Neural crest cell (in vitro differentiated cells): ENCODE measurements around the gene ROBO1. TPM values are rescaled to one million over a fixed set of nuclear protein-coding genes. Genes with fewer than 3 reads are reported as not detected.

Experiments used
- DNase-seq: peaks from one replicate; pipeline ENCODE4 v3.0.0; 2021; ENCODE audit warnings: low read depth, mixed read lengths, low spot score
- H3K27ac Mint-ChIP-seq: one replicate; pipeline ENCODE4 v1.8.0; 2021; ENCODE audit warnings: mild to moderate bottlenecking, mixed read lengths; ENCODE audit not compliant: unreplicated experiment
- H3K27me3 Mint-ChIP-seq: 2 replicates; pipeline ENCODE4 v1.8.0; 2021; ENCODE audit warnings: low read depth, mild to moderate bottlenecking, mixed read lengths
- H3K36me3 Mint-ChIP-seq: 2 replicates; pipeline ENCODE4 v1.8.0; 2021; ENCODE audit warnings: low read depth, mild to moderate bottlenecking, mixed read lengths
- H3K4me1 Mint-ChIP-seq: 2 replicates; pipeline ENCODE4 v1.8.0; 2021; ENCODE audit warnings: mixed read lengths
- H3K4me3 Mint-ChIP-seq: one replicate; pipeline ENCODE4 v1.8.0; 2021; ENCODE audit warnings: mild to moderate bottlenecking, mixed read lengths
- H3K9me3 Mint-ChIP-seq: 2 replicates; pipeline ENCODE4 v1.8.0; 2021; ENCODE audit warnings: mixed read lengths
- CTCF ChIP-seq: fragments of 200-600 bp; sonication (generic); conservative IDR thresholded peaks from 2 replicates; pipeline ENCODE4 v1.5.0; 2021; ENCODE audit warnings: antibody characterized with exemption, mild to moderate bottlenecking
- total RNA-seq: library from RNA; stranded (reverse); gene quantifications from 2 replicates; pipeline ENCODE4 v1.2.1, GENCODE V29; 2021

Gene ROBO1
- total RNA-seq, 1 donor from 2014 or later, result 88.7 TPM

DNA sequence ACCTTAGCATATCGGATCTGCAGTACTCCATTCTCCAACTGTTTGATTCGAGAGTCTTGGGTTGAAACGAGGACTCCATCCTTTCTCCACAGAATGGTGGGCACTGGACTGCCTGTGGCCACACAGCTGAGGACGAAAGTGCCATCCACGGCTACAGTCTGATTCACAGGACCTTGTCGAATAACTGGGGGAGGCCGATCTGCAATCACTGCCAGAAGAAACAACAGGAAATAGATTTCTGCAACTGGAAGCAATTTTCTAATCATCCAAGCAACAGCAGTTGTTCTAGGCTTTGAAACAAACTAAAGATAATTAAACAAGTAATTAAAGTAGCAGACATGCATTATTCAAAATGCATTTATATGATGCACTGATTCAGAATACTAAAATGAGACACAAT, 1097.7 kb downstream of the ROBO1 start:
- Mint-ChIP-seq H3K9me3 (no peaks in the 10 kb centered on the region), H3K36me3 (peaks cover 18% of the 10 kb centered on the region), H3K4me3 (no peak overlapping the region), H3K27ac (no peak overlapping the region), H3K27me3 (no peaks in the 10 kb centered on the region), H3K4me1 (peaks cover 11% of the 10 kb centered on the region)
- TF ChIP-seq CTCF, result no peak
- no peak for DNase-seq

GRCh38 chr3:78668302-78668701, 1099.5 kb downstream of the ROBO1 start:
- no peak for DNase-seq
- no peaks in the 10 kb centered on the region for H3K27me3 Mint-ChIP-seq
- no peak overlapping the region for H3K27ac Mint-ChIP-seq
- H3K36me3 Mint-ChIP-seq, result peaks cover 14% of the 10 kb centered on the region
- no peaks in the 10 kb centered on the region for H3K9me3 Mint-ChIP-seq
- TF ChIP-seq CTCF, result no peak
- peaks cover 6% of the 10 kb centered on the region for H3K4me1 Mint-ChIP-seq
- no peak overlapping the region for H3K4me3 Mint-ChIP-seq

DNA sequence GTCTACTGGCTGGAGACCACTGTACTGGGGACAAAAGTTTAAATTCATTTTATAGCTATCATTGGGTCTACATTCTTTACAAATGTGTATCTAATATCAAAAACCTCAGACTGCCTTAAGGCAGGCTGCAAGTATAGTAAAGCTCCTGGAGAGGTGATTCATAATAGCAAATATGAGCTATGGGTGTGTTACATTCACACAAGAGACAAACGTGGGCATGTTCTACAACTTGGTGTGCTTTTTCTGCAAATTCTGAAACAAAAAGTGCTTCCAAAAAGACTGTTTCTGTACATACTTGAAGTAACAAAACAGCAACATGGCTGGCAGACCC, 1101.4 kb downstream of the ROBO1 start:
- Mint-ChIP-seq H3K36me3 (peaks cover 17% of the 10 kb centered on the region), H3K27me3 (no peaks in the 10 kb centered on the region), H3K4me1 (peaks cover 15% of the 10 kb centered on the region), H3K4me3 (no peak overlapping the region), H3K9me3 (no peaks in the 10 kb centered on the region), H3K27ac (no peak overlapping the region)
- DNase-seq, result no peak
- no peak for TF ChIP-seq CTCF

DNA sequence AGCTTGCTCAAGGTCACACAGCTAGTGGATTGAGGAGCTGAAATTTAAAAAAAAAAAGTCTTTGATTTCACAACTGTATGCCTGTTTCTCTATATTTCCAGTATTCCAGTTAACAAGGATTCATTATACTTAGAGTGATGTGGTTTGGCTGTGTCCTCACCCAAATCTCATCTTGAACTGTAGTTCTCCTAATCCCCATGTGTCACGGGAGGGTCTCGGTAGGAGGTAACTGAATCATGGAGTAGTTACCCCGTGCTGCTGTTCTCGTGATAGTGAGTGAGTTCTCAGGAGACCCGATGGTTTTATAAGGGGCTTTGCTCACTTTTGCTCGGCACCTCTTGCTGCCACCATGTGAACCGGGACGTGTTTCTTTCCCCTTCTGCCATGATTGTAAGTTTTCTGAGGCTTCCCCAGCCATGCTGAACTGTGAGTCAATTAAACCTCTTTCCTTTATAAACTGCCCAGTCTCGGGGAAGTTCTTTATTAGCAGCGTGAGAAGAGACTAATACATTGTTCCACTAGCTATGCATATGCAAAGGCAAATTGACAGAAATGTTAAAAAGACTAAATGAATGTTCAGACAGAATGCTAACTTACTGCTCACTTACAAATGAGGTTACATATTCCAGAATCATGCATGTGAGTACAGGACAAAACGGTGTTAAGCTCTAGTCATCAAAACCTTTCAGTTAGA, 1101.9 kb downstream of the ROBO1 start:
- no peak overlapping the region for H3K27ac Mint-ChIP-seq
- DNase-seq, result no peak
- peaks cover 15% of the 10 kb centered on the region for H3K4me1 Mint-ChIP-seq
- peaks cover 17% of the 10 kb centered on the region for H3K36me3 Mint-ChIP-seq
- no peak overlapping the region for H3K4me3 Mint-ChIP-seq
- no peaks in the 10 kb centered on the region for H3K27me3 Mint-ChIP-seq
- TF ChIP-seq CTCF, result no peak
- H3K9me3 Mint-ChIP-seq, result no peaks in the 10 kb centered on the region

GRCh38 chr3:78665101-78665500, 1102.7 kb downstream of the ROBO1 start:
- H3K36me3 Mint-ChIP-seq, result peaks cover 14% of the 10 kb centered on the region
- H3K4me3 Mint-ChIP-seq, result no peak overlapping the region
- no peak for TF ChIP-seq CTCF
- no peaks in the 10 kb centered on the region for H3K9me3 Mint-ChIP-seq
- H3K27me3 Mint-ChIP-seq, result no peaks in the 10 kb centered on the region
- DNase-seq, result no peak
- no peak overlapping the region for H3K27ac Mint-ChIP-seq
- peaks cover 15% of the 10 kb centered on the region for H3K4me1 Mint-ChIP-seq
